SU-DHL-6 (cell line): Measurements from ENCODE around the gene EML6.

ENCODE experiments used
- H2AFZ ChIP-seq: fragments of 200-600 bp; sonication (generic); 2 replicates; pipeline ENCODE4 v1.6.1; 2014; ENCODE audit warnings: low read depth, mild to moderate bottlenecking, moderate library complexity, mixed read lengths, antibody characterized with exemption, low read length; ENCODE audit not compliant: severe bottlenecking
- H3F3A ChIP-seq: fragments of 200-600 bp; shearing (Covaris generic); 2 replicates; pipeline ENCODE4 v1.6.0; 2016; ENCODE audit warnings: antibody characterized with exemption, mild to moderate bottlenecking; ENCODE audit not compliant: insufficient read depth
- H3K27ac ChIP-seq: fragments of 200-600 bp; sonication (generic); 2 replicates; pipeline ENCODE4 v1.5.1; 2016; ENCODE audit warnings: low read depth, mild to moderate bottlenecking, low read length, moderate library complexity, mixed read lengths
- H3K27me3 ChIP-seq: fragments of 200-600 bp; sonication (generic), shearing (Covaris generic); 2 replicates; pipeline ENCODE4 v1.6.0; 2014; ENCODE audit warnings: mild to moderate bottlenecking, low read length
- H3K36me3 ChIP-seq: fragments of 200-600 bp; sonication (generic); 2 replicates; pipeline ENCODE4 v1.6.1; 2014; ENCODE audit warnings: mild to moderate bottlenecking, low read length, mixed read lengths
- H3K4me2 ChIP-seq: fragments of 300-600, 200-600 bp; shearing (Covaris generic), sonication (generic); 2 replicates; pipeline ENCODE4 v1.6.0; 2014; ENCODE audit warnings: low read length, low read depth, mild to moderate bottlenecking; ENCODE audit not compliant: poor library complexity, severe bottlenecking
- H3K4me3 ChIP-seq: fragments of 200-600 bp; sonication (generic); 2 replicates; pipeline ENCODE4 v1.5.1; 2014; ENCODE audit warnings: antibody characterized with exemption, low read length, mild to moderate bottlenecking, mixed read lengths; ENCODE audit not compliant: insufficient read depth, poor library complexity, severe bottlenecking
- H3K79me2 ChIP-seq: fragments of 200-600 bp; sonication (generic); 2 replicates; pipeline ENCODE4 v1.6.1; 2014; ENCODE audit warnings: mild to moderate bottlenecking, low read length, moderate library complexity; ENCODE audit not compliant: insufficient read depth
- H3K9ac ChIP-seq: fragments of 200-600 bp; sonication (generic); 2 replicates; pipeline ENCODE4 v1.7.0; 2014; ENCODE audit warnings: mild to moderate bottlenecking, low read length
- H3K9me2 ChIP-seq: fragments of 200-600 bp; sonication (generic); replicated peaks from 2 replicates; pipeline ENCODE4 v1.6.1; 2014; ENCODE audit warnings: low read length; ENCODE audit not compliant: insufficient read depth
- H3K9me3 ChIP-seq: fragments of 200-600 bp; sonication (generic); 2 replicates; pipeline ENCODE4 v1.6.1; 2014; ENCODE audit warnings: low read length, mixed read lengths; ENCODE audit not compliant: insufficient read depth
- H4K20me1 ChIP-seq: fragments of 200-600 bp; sonication (generic); 2 replicates; pipeline ENCODE4 v1.6.1; 2014; ENCODE audit warnings: low read depth, mild to moderate bottlenecking, antibody characterized with exemption, low read length, moderate library complexity, mixed read lengths
- CTCF ChIP-seq: fragments of 200-600 bp; sonication (generic); IDR thresholded peaks from one replicate; pipeline ENCODE4 v1.5.1; 2017; ENCODE audit warnings: antibody characterized with exemption, mild to moderate bottlenecking, low read length, moderate library complexity; ENCODE audit not compliant: insufficient read depth, poor library complexity, severe bottlenecking
- EZH2phosphoT487 ChIP-seq: fragments of 200-600 bp; sonication (generic), shearing (Covaris generic); conservative IDR thresholded peaks from 2 replicates; pipeline ENCODE4 v1.6.1; 2018; ENCODE audit warnings: mild to moderate bottlenecking, antibody characterized with exemption, low read length, moderate library complexity, mixed read lengths

EML6 gene

DNA sequence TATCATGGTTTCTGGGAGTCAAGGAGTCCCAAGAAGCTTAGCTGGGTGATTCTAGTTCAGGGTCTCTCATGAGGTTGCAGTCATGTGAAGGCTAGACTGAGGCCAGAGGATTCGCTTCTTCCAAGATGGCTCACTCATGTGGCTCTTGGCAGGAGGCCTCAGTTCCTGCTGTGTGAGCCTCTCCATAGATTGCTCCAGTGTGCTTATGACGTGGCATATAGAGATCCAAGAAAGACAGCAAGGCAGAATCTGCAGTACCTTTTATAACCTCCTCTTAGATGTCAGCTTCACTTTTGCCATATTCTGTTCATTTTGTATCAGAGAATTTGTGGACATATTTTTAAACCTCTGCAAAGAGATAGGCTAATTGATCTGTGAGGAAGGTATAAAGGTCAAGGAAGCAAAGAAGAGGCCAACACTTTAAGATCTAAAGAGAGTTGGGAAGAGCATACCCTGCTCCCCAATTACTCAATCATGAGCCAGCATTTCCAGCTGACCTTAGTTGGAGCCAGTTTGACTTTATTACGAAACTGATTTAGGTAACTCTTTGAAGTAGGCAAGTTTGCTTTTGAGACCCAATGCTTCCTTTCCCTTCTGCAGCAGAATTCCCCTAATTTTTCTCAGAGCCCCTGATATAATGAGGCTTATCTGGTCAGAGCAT, 134.7 kb downstream of the EML6 start:
- Histone ChIP-seq H3K27me3 (no peaks in the 10 kb centered on the region), H3K79me2 (no peaks in the 10 kb centered on the region), H3K4me2 (no peak overlapping the region), H3K4me3 (no peak overlapping the region), H2AFZ (no peak overlapping the region), H3K9me2 (no peaks in the 10 kb centered on the region), H4K20me1 (no peaks in the 10 kb centered on the region), H3K9me3 (no peaks in the 10 kb centered on the region), H3K9ac (no peak overlapping the region), H3F3A (no peaks in the 10 kb centered on the region), H3K36me3 (no peaks in the 10 kb centered on the region), H3K27ac (no peak overlapping the region)
- TF ChIP-seq CTCF (no peak), EZH2phosphoT487 (no peak)

GRCh38 chr2:54859416-54859815, 136.0 kb downstream of the EML6 start:
- H3K9me2 ChIP-seq = no peaks in the 10 kb centered on the region
- H3K9me3 ChIP-seq = no peaks in the 10 kb centered on the region
- H3F3A ChIP-seq = no peaks in the 10 kb centered on the region
- no peak overlapping the region for H2AFZ ChIP-seq
- no peak overlapping the region for H3K4me3 ChIP-seq
- H3K27me3 ChIP-seq = no peaks in the 10 kb centered on the region
- no peaks in the 10 kb centered on the region for H4K20me1 ChIP-seq
- no peak overlapping the region for H3K27ac ChIP-seq
- H3K79me2 ChIP-seq = no peaks in the 10 kb centered on the region
- H3K4me2 ChIP-seq = no peak overlapping the region
- no peaks in the 10 kb centered on the region for H3K36me3 ChIP-seq
- TF ChIP-seq CTCF (no peak), EZH2phosphoT487 (no peak)
- no peak overlapping the region for H3K9ac ChIP-seq

DNA sequence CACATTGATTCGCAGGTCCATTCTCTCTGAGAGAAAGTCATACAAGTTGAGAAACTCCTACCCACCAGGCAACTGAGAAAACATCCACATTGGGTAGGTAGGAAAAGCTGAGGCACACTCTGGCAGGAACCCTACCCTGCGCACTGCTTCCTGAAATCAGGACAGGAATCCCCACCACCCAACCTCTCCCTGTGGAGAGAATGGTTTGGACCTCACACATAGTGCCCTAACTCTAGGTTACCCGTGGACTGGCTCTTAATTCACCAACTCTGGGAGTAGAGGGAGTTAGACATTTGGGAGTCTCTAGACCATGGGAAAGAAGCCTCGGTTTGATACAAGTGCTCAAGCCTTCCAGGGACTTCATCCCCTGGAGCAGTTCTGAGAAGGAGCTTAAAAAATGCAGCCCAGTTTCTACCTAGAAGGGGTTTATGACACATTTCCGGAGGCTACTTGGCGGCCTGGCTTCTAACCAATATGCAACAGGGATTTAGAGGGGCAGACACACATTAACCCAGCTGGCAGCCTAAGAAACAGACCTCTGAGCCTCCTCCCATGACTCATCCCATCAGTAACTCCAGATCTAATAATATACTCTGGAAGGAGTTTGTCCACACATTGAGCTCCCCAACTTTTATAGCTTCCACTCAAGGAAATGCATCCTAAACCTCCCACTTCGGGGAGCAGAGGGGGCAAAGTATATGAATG, 136.7 kb downstream of the EML6 start:
- no peaks in the 10 kb centered on the region for H3K36me3 ChIP-seq
- TF ChIP-seq CTCF (no peak), EZH2phosphoT487 (no peak)
- no peaks in the 10 kb centered on the region for H3K27me3 ChIP-seq
- no peak overlapping the region for H3K4me2 ChIP-seq
- H4K20me1 ChIP-seq = no peaks in the 10 kb centered on the region
- no peaks in the 10 kb centered on the region for H3F3A ChIP-seq
- H3K79me2 ChIP-seq = no peaks in the 10 kb centered on the region
- no peak overlapping the region for H3K27ac ChIP-seq
- H3K4me3 ChIP-seq = no peak overlapping the region
- no peak overlapping the region for H2AFZ ChIP-seq
- H3K9ac ChIP-seq = no peak overlapping the region
- no peaks in the 10 kb centered on the region for H3K9me3 ChIP-seq
- H3K9me2 ChIP-seq = no peaks in the 10 kb centered on the region
